Adrenal gland (tissue), 12 donors: ENCODE data around the gene LNPK. TPM values are rescaled to one million over a fixed set of nuclear protein-coding genes. Genes with fewer than 3 reads are reported as not detected.
"Not testable (repeated sequence)": the region's sequence is repeated elsewhere in the genome, so short reads cannot be mapped to it uniquely, and the experiment has no call there.

Source experiments
- DNase-seq, 7 donors: peaks; one replicate each; pipeline ENCODE4 v3.0.0-alpha.2; 2019 to 2020
- H3K27ac ChIP-seq, 5 donors: fragments of 200-600 bp; sonication (generic) in 4 of 5; 1 replicate in 3 of 5; 2 replicates in 2 of 5; pipeline versions ENCODE4 v1.5.1 to v1.8.0; 2016 to 2020; ENCODE audit warnings: mild to moderate bottlenecking in 1 of 5
- H3K27me3 ChIP-seq: fragments of 200-600 bp; 2 replicates; pipeline ENCODE4 v1.8.0; 2021
- H3K36me3 ChIP-seq, 2 donors: fragments of 200-600 bp; replicated peaks in 1 of 2; 1 replicate in 1 of 2; 2 replicates in 1 of 2; pipeline versions ENCODE4 v1.5.1 to v1.8.0; 2018 to 2022
- H3K4me1 ChIP-seq, 2 donors: fragments of 200-600 bp; replicated peaks in 1 of 2; 1 replicate in 1 of 2; 2 replicates in 1 of 2; pipeline versions ENCODE4 v1.5.1 to v1.8.0; 2018 to 2021
- H3K4me3 ChIP-seq, 4 donors: fragments of 200-600 bp; sonication (generic) in 3 of 4; one replicate each; pipeline ENCODE4 v1.5.1; 2016 to 2018
- H3K9me3 ChIP-seq, 3 donors: fragments of 200-600 bp; sonication (generic) in 1 of 3; replicated peaks in 1 of 3; 1 replicate in 2 of 3; 2 replicates in 1 of 3; pipeline versions ENCODE4 v1.5.1 to v1.8.0; 2016 to 2021
- CTCF ChIP-seq, 6 experiments: fragments of 450-650 bp in 4 of 6; fragments of 200-600 bp in 2 of 6; sonication (generic) in 1 of 6; IDR thresholded peaks; 1 replicate in 5 of 6; 2 replicates in 1 of 6; pipeline versions ENCODE4 v1.5.1 to v1.8.0; 2016 to 2021; ENCODE audit warnings: antibody characterized with exemption in 6 of 6, mild to moderate bottlenecking in 2 of 6, moderate library complexity in 1 of 6
- POLR2A ChIP-seq, 2 donors: fragments of 450-650 bp; IDR thresholded peaks; one replicate each; pipeline ENCODE4 v1.6.1; 2017; ENCODE audit warnings: antibody characterized with exemption in 2 of 2, mild to moderate bottlenecking in 2 of 2, moderate library complexity in 1 of 2
- WGBS, 4 donors: extraction: QIAGEN DNeasy Blood & Tissue Kit in 2 of 4; methylation state at CpG; one replicate each; pipeline versions ENCODE4 v1.1.5 to v1.1.7; 2013 to 2017; 5-methylcytosine and 5-hydroxymethylcytosine counted together
- intact Hi-C, 2 donors: fragments of 100-400 bp; cut with DNase I; formaldehyde crosslinking; loops; one replicate each; pipeline versions ENCODE4 v1.14.1 to v1.15.0; 2022 to 2023
- polyA plus RNA-seq, 3 donors: library from polyadenylated mRNA; stranded (reverse); fragments of 200-250 nt in 2 of 3; fragments of 350-450 nt in 1 of 3; fragmentation: Illumina TruSeq in 1 of 3; extraction: RNeasy Lipid Tissue Mini Kit (QIAGEN cat#74804) in 1 of 3; gene quantifications; one replicate each; pipeline ENCODE4 v1.2.3, GENCODE V29; 2013 to 2014
- total RNA-seq, 9 donors: library from RNA; depleted of rRNA in 4 of 9; stranded (reverse); fragments of >200 nt in 4 of 9; fragments of 120-200 nt in 1 of 9; fragmentation: NEBNext Ultra II Directional in 1 of 9; extraction: Animal tissue kit (Norgen Biotek cat#: 25700) in 1 of 9; gene quantifications; one replicate each; pipeline versions ENCODE4 v1.1.0 to v1.2.4, GENCODE V29; 2013 to 2023
- donor health status: healthy with polysubstance abuse.
- donor health status: Bipolar disorder and iron deficiency.
- donor health status: DM: yes; HTN: yes; CAD: no.
- donor health status: DM: no; HTN: no; CAD: no.
- donor health status: DM: no; HTN: no; CAD: no.
- donor health status: DM: yes; HTN: yes; CAD: no.

Gene LNPK
- total and polyA plus RNA-seq, 12 donors: 2.6 to 32.7 (median 19.3) TPM

DNA sequence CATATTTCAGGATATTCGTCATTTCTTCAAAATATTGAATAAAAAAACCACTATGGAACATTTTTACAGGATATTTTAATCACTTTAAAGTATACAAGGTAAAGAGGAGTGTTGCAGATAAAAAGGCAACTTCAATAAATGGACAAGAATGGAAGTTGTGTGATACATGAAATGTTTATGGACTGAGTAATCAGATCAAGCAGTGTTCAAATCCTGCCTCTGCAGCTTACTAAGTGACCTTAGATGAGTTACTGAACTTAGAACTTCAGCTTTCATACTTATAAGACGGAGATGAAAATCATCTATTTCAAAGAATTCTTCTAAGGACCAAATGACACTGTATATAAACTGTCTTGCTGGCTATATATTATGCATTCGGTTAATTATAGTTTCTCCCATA, 87.2 kb downstream of the LNPK start:
- no peak overlapping the region for H3K4me3 ChIP-seq
- no peak overlapping the region for H3K27ac ChIP-seq
- H3K27me3 ChIP-seq: no peaks in the 10 kb centered on the region
- TF ChIP-seq CTCF (IDR thresholded peaks at IDR 0.05) (no peak), POLR2A (IDR thresholded peaks at IDR 0.05) (no peak)
- WGBS, 4 donors: 85 to 90% (median 86%) methylated on average over 3 of the region's 3 CpGs
- no peaks in the 10 kb centered on the region for H3K36me3 ChIP-seq
- intact Hi-C loops: no loop called here
- no peak for DNase-seq
- H3K4me1 ChIP-seq: no peaks in the 10 kb centered on the region
- H3K9me3 ChIP-seq: no peaks in the 10 kb centered on the region

DNA sequence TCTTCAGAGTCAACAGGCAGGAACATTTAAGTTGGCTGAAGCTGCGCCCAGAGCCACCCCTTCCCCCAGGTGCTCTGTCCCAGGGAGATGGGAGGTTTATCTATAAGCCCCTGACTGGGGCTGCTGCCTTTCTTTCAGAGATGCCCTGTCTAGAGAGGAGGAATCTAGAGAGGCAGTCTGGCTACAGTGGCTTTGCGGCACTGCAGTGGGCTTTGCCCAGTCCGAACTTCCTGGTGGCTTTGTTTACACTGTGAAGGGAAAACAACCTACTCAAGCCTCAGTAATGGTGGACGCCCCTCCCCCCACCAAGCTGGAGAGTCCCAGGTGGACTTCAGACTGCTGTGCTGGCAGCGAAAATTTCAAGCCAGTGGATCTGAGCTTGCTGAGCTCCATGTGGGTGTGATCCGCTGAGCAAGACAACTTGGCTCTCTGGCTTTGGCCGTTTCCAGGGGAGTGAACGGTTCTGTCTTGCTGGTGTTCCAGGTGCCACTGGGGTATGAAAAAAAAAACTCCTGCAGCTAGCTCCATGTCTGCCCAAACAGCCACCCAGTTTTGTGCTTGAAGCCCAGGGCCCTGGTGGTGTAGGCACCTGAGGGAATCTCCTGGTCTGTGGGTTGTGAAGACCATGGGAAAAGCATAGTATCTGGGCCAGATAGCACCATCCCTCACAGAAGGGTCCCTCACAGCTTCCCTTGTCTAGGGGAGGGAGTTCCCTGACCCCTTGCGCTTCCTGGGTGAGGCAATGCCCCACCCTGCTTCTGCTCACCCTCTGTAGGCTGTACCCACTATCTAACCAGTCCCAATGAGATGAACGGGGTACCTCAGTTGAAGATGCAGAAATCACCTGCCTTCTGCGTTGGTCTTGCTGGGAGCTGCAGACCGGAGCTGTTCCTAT, 88.0 kb downstream of the LNPK start:
- H3K4me1 ChIP-seq, H3K27me3 ChIP-seq, intact Hi-C loops, H3K27ac ChIP-seq, H3K9me3 ChIP-seq, H3K4me3 ChIP-seq, DNase-seq, H3K36me3 ChIP-seq: not testable (repeated sequence)
- WGBS, 4 donors: 77 to 87% (median 85%) methylated on average over 6 to 12 of the region's 12 CpGs

- H3K27me3 ChIP-seq, H3K4me1 ChIP-seq, H3K27ac ChIP-seq, intact Hi-C loops, H3K9me3 ChIP-seq, H3K36me3 ChIP-seq, H3K4me3 ChIP-seq, DNase-seq: not testable (repeated sequence)
- 64 to 80% (median 76%) methylated on average over 2 of the region's 2 CpGs for WGBS, 4 donors
Measured at GRCh38 chr2:175913267-175913666, 88.8 kb downstream of the LNPK start.

GRCh38 chr2:175904035-175904434, 98.0 kb downstream of the LNPK start:
- Histone ChIP-seq H3K9me3 (no peaks in the 10 kb centered on the region), H3K36me3 (no peaks in the 10 kb centered on the region), H3K4me1 (no peaks in the 10 kb centered on the region), H3K27ac (no peak overlapping the region), H3K27me3 (no peaks in the 10 kb centered on the region), H3K4me3 (no peak overlapping the region)
- no peak for DNase-seq
- WGBS, 4 donors: 66 to 69% (median 67%) methylated on average over 4 of the region's 4 CpGs
- intact Hi-C loops: no loop called here
- TF ChIP-seq POLR2A (IDR thresholded peaks at IDR 0.05): no peak
- TF ChIP-seq CTCF (IDR thresholded peaks at IDR 0.05): no peak

DNA sequence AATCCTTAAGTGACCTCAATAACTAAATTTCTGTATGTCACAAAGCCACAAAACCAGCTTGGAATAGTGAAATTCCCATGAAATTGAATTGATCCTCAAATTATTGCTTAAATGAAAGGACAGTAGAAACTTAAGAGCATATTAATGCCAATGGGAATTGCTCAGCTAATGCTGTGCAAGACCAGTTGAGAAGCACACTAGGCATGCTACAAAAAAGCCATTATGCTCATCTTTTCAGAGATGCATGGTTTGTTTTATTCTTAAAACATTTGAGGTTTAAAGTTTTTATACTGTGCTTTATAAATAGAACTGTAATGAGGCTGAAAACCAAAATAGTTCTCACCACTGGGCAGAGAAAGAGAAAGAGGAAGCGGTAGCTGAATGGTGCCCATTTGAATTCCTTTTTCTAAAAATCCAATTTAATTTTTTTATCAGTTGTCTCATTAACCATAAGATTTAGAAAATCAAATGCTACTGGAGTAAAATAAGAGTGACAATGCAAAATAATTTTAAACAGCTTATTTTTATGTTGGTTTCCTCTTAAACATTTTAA, 98.6 kb downstream of the LNPK start:
- Histone ChIP-seq H3K4me1 (no peaks in the 10 kb centered on the region), H3K36me3 (no peaks in the 10 kb centered on the region), H3K27me3 (no peaks in the 10 kb centered on the region), H3K9me3 (no peaks in the 10 kb centered on the region), H3K4me3 (no peak overlapping the region), H3K27ac (no peak overlapping the region)
- WGBS, 4 donors: 67 to 78% (median 74%) methylated on average over 1 of the region's 1 CpG
- no peak for TF ChIP-seq POLR2A (IDR thresholded peaks at IDR 0.05)
- TF ChIP-seq CTCF (IDR thresholded peaks at IDR 0.05): no peak
- intact Hi-C loops: no loop called here
- no peak for DNase-seq

DNA sequence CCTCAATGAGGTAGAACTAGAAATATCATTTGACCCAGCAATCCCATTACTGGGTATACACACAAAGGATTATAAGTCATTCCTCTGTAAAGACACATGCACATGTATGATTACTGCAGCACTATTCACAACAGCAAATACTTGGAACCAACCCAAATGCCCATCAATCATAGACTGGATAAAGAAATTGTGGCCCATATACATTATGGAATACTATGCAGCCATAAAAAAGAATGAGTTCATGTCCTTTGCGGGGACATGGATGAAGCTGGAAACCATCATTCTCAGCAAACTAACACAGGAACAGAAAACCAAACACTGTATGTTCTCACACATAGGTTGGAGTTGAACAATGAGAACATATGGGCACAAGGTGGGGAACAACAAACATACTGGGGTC, 106.1 kb downstream of the LNPK start:
- H3K4me1 ChIP-seq, H3K36me3 ChIP-seq, intact Hi-C loops, H3K27me3 ChIP-seq, H3K4me3 ChIP-seq, DNase-seq, H3K27ac ChIP-seq, H3K9me3 ChIP-seq: not testable (repeated sequence)
- WGBS, 4 donors: 95 to 100% (median 98%) methylated on average over 1 of the region's 1 CpG
